SKM-1 treated with dmso at 0.1 percent for 144 hours (cell line): ENCODE measurements around the gene MCTP1.
"Not testable (repeated sequence)": the region's sequence is repeated elsewhere in the genome, so short reads cannot be mapped to it uniquely, and the experiment has no call there.

Experiments
- DNase-seq: peaks from one replicate; lab custom pipeline; 2025; ENCODE audit not compliant: unreplicated experiment; lab: John Stamatoyannopoulos, UW

Gene MCTP1

GRCh38 chr5:95252801-95253200 lies 32.1 kb downstream of the MCTP1 start:
- no peak for DNase-seq

- DNase-seq: no peak
Measured at GRCh38 chr5:95251185-95251584, 33.7 kb downstream of the MCTP1 start.

- DNase-seq: no peak
Measured at GRCh38 chr5:95244479-95244878, 40.4 kb downstream of the MCTP1 start.

GRCh38 chr5:95241635-95242034 lies 43.3 kb downstream of the MCTP1 start:
- peak; percentile 7 for DNase-seq

- no peak for DNase-seq
Measured at GRCh38 chr5:95241161-95241560, 43.7 kb downstream of the MCTP1 start.

GRCh38 chr5:95238560-95239325 lies 46.2 kb downstream of the MCTP1 start:
- DNase-seq: no peak

GRCh38 chr5:95237324-95237723 lies 47.6 kb downstream of the MCTP1 start:
- no peak for DNase-seq

- DNase-seq: no peak
Measured at GRCh38 chr5:95235439-95235982, 49.4 kb downstream of the MCTP1 start.

- DNase-seq: no peak
Measured at GRCh38 chr5:95229646-95230045, 55.2 kb downstream of the MCTP1 start.

GRCh38 chr5:95224701-95225459 lies 60.0 kb downstream of the MCTP1 start:
- DNase-seq: no peak

- DNase-seq: no peak
Measured at GRCh38 chr5:95223566-95224258, 61.2 kb downstream of the MCTP1 start.

- DNase-seq: no peak
Measured at GRCh38 chr5:95222836-95223235, 62.1 kb downstream of the MCTP1 start.

- no peak for DNase-seq
Measured at GRCh38 chr5:95221234-95221633, 63.7 kb downstream of the MCTP1 start.

- no peak for DNase-seq
Measured at GRCh38 chr5:95220381-95220780, 64.5 kb downstream of the MCTP1 start.

GRCh38 chr5:95219411-95219810 lies 65.5 kb downstream of the MCTP1 start:
- no peak for DNase-seq

GRCh38 chr5:95217881-95218280 lies 67.0 kb downstream of the MCTP1 start:
- DNase-seq: no peak

- DNase-seq: no peak
Measured at GRCh38 chr5:95217351-95217750, 67.5 kb downstream of the MCTP1 start.

GRCh38 chr5:95216136-95216955 lies 68.5 kb downstream of the MCTP1 start:
- DNase-seq: no peak

- not testable (repeated sequence) for DNase-seq
Measured at GRCh38 chr5:95207811-95208210, 77.1 kb downstream of the MCTP1 start.

GRCh38 chr5:95194856-95195255 lies 90.0 kb downstream of the MCTP1 start:
- no peak for DNase-seq

GRCh38 chr5:95191330-95191729 lies 93.6 kb downstream of the MCTP1 start:
- DNase-seq: no peak
